CD4-positive, alpha-beta T cell treated with Interleukin-15 for 4 hours (primary cell): Measurements from ENCODE around the gene RNF167.
"Not testable (repeated sequence)": the region's sequence is repeated elsewhere in the genome, so short reads cannot be mapped to it uniquely, and the experiment has no call there.

Source experiments
- DNase-seq: peaks from one replicate; pipeline ENCODE4 v3.0.0-alpha.2; 2020; ENCODE audit warnings: low spot score

Gene RNF167

GRCh38 chr17:4902540-4902939 lies 37.5 kb upstream of the RNF167 start:
- no peak for DNase-seq

- peak; percentile 78 for DNase-seq
Measured at GRCh38 chr17:4903051-4903818, 36.8 kb upstream of the RNF167 start, which contains the start of gene CHRNE. CHRNE (minus strand) TSS chr17:4903098; CDS start chr17:4903063, 35 bp downstream.

GRCh38 chr17:4906642-4907041 lies 33.4 kb upstream of the RNF167 start:
- DNase-seq: not testable (repeated sequence)

GRCh38 chr17:4908301-4908700 lies 31.8 kb upstream of the RNF167 start:
- DNase-seq: no peak

- peak; percentile 84 for DNase-seq
Measured at GRCh38 chr17:4908711-4909496, 31.2 kb upstream of the RNF167 start.

- no peak for DNase-seq
Measured at GRCh38 chr17:4913994-4914393, 26.1 kb upstream of the RNF167 start.

GRCh38 chr17:4914551-4914950 lies 25.5 kb upstream of the RNF167 start:
- DNase-seq: not testable (repeated sequence)

GRCh38 chr17:4919511-4920047 lies 20.5 kb upstream of the RNF167 start:
- DNase-seq: no peak

GRCh38 chr17:4920351-4921048 lies 19.6 kb upstream of the RNF167 start:
- no peak for DNase-seq

- no peak for DNase-seq
Measured at GRCh38 chr17:4921320-4921719, 18.7 kb upstream of the RNF167 start.

GRCh38 chr17:4926577-4927335 lies 13.3 kb upstream of the RNF167 start:
- not testable (repeated sequence) for DNase-seq

- no peak for DNase-seq
Measured at GRCh38 chr17:4928881-4929280, 11.2 kb upstream of the RNF167 start.

GRCh38 chr17:4931963-4932362 lies 8.1 kb upstream of the RNF167 start, which contains the start of gene GP1BA:
GP1BA (plus strand) TSS chr17:4932277; CDS start chr17:4932605, 328 bp downstream.
- DNase-seq: no peak

GRCh38 chr17:4932756-4933155 lies 7.3 kb upstream of the RNF167 start:
- no peak for DNase-seq

- DNase-seq: no peak
Measured at GRCh38 chr17:4933646-4934045, 6.4 kb upstream of the RNF167 start.

- DNase-seq: no peak
Measured at GRCh38 chr17:4934173-4934979, 5.7 kb upstream of the RNF167 start.

GRCh38 chr17:4935650-4936049 lies 4.4 kb upstream of the RNF167 start:
- DNase-seq: no peak

- no peak for DNase-seq
Measured at GRCh38 chr17:4936436-4936835, 3.6 kb upstream of the RNF167 start.

- no peak for DNase-seq
Measured at GRCh38 chr17:4937553-4937952, 2.5 kb upstream of the RNF167 start.

GRCh38 chr17:4938069-4938491 lies 2.0 kb upstream of the RNF167 start:
- no peak for DNase-seq
